Stimulated activated CD4-positive, alpha-beta T cell treated with anti-CD3 and anti-CD28 coated beads, Interleukin-15, amount 100 ng/mL, for 48 hours (primary cell): ENCODE results near the gene USH2A.

Experiments
- DNase-seq, 2 donors: peaks; one replicate each; pipeline ENCODE4 v3.0.0-alpha.2; 2020; ENCODE audit warnings: low read depth in 2 of 2

USH2A gene

GRCh38 chr1:215792446-215792845 lies 630.8 kb downstream of the USH2A start:
- DNase-seq = no peak

- DNase-seq = no peak
Observed at GRCh38 chr1:215789981-215790380, 633.3 kb downstream of the USH2A start.

- no peak for DNase-seq
Observed at GRCh38 chr1:215786997-215787396, 636.3 kb downstream of the USH2A start.

- no peak for DNase-seq
Observed at GRCh38 chr1:215780641-215781040, 642.6 kb downstream of the USH2A start.

- no peak for DNase-seq
Observed at GRCh38 chr1:215780139-215780538, 643.1 kb downstream of the USH2A start.

GRCh38 chr1:215779729-215780128 lies 643.5 kb downstream of the USH2A start:
- no peak for DNase-seq

GRCh38 chr1:215777370-215777925 lies 645.8 kb downstream of the USH2A start:
- DNase-seq = no peak

GRCh38 chr1:215776336-215776735 lies 646.9 kb downstream of the USH2A start:
- DNase-seq = no peak

- no peak for DNase-seq
Observed at GRCh38 chr1:215772151-215772550, 651.1 kb downstream of the USH2A start.

GRCh38 chr1:215768303-215768702 lies 654.9 kb downstream of the USH2A start:
- no peak for DNase-seq

GRCh38 chr1:215767761-215768160 lies 655.5 kb downstream of the USH2A start:
- no peak for DNase-seq

GRCh38 chr1:215766521-215766920 lies 656.7 kb downstream of the USH2A start:
- no peak for DNase-seq

- no peak for DNase-seq
Observed at GRCh38 chr1:215765833-215766232, 657.4 kb downstream of the USH2A start.

- DNase-seq = no peak
Observed at GRCh38 chr1:215761446-215761845, 661.8 kb downstream of the USH2A start.

- DNase-seq = no peak
Observed at GRCh38 chr1:215754112-215754511, 669.1 kb downstream of the USH2A start.

- no peak for DNase-seq
Observed at GRCh38 chr1:215749414-215749813, 673.8 kb downstream of the USH2A start.

- no peak for DNase-seq
Observed at GRCh38 chr1:215748431-215748830, 674.8 kb downstream of the USH2A start.

- DNase-seq = no peak
Observed at GRCh38 chr1:215744419-215744818, 678.8 kb downstream of the USH2A start.

- no peak for DNase-seq
Observed at GRCh38 chr1:215739025-215739424, 684.2 kb downstream of the USH2A start.

- no peak for DNase-seq
Observed at GRCh38 chr1:215731699-215732098, 691.5 kb downstream of the USH2A start.

GRCh38 chr1:215730600-215730999 lies 692.6 kb downstream of the USH2A start:
- DNase-seq = no peak

GRCh38 chr1:215728169-215728568 lies 695.1 kb downstream of the USH2A start:
- no peak for DNase-seq

GRCh38 chr1:215720126-215720525 lies 703.1 kb downstream of the USH2A start:
- no peak for DNase-seq

- DNase-seq = no peak
Observed at GRCh38 chr1:215719552-215719951, 703.7 kb downstream of the USH2A start.
